ENCODE measurements around the gene SLC37A3.

The SLC37A3 gene

DNA sequence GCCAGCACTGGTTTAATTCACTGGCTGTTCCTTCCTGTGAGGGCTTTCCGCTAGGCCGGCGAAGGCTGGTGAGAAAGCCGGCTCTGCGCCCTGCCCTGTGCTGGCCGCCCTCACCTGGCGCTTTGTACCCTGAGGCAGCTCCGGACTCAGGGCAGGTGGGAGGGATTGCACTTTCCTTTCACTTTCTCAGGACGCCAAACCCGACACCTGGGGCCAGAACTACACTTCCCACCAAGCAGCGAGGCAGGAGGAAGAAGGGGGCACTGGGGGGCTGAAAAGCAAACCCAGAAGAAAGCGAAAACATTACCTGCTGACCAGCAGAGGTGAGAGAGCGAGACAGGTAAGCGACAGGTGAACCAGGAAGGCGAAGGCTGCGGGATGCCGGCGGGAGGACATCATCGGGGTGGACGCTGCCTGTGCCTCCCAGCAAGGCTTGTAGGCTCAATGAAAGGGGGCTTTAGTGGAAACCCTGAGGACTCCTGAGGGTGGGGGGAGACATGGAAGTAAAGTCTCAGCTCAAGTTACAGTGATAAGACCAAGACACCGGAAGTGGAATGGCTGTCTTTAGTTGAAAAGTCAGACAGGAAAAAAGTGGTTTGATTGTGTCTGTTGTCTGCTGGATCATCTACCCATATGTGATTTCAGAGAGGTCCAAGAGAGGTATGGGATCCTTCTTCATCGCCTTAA is 5.7 kb upstream of the SLC37A3 start, which contains the start of gene RAB19:
Gene RAB19 (plus strand): TSS at position 181 of the 687 bp plus-strand sequence. CDS start 3,589 bp downstream, outside the sequence.
- intact Hi-C loops (cut with DNase I), result no loop called here
- DNase-seq, result no peak

DNA sequence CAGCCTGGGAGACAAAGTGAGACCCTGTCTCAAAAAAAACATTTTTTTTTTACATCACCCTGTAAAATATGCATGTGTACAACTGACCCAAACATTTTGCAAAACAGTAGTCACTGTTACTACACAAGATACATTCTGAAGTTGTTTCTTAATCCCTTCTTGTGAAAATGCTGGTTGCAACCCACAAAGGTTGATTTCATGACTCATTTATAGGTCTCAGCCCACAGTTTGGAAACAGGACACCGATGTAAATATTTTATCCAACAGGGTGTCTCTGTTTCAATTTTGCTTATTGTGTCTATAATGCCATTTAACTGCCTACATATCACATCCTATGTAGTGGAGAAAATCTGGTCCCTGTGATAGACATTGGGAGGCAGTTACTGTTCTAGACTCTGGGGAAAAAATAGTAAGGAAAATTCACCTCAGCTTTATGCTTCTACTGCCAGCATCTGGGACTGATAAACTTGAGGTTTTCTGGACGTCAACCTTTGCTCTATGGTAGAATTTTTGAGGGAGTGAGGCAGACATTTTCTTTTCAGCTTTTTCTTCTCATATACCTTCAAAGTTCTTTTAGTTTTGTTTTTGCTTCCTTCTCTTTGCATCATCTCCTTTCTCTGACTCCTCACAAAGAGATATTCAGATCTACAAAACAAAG is 4.0 kb upstream of the SLC37A3 start:
- DNase-seq, result no peak
- intact Hi-C loops (cut with DNase I), result no loop called here

DNA sequence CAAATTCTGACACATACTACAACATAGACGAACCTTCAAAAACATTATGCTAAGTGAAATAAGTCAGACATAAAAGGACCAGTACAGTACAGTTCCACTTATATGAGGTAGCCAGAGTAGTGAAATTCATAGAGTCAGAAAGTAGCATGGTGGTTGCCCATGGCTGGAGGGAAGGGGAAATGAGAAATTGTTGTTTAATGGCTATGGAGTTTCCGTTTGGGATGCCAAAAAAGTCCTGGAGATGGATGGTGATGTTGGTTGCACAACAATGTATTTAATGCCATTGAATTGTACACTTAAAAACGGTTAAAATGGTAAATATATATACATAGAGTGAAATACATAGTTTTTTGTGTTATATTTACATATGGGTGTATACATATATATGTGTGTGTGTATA is 2.1 kb upstream of the SLC37A3 start:
- intact Hi-C loops (cut with DNase I), result no loop called here
- no peak for DNase-seq

DNA sequence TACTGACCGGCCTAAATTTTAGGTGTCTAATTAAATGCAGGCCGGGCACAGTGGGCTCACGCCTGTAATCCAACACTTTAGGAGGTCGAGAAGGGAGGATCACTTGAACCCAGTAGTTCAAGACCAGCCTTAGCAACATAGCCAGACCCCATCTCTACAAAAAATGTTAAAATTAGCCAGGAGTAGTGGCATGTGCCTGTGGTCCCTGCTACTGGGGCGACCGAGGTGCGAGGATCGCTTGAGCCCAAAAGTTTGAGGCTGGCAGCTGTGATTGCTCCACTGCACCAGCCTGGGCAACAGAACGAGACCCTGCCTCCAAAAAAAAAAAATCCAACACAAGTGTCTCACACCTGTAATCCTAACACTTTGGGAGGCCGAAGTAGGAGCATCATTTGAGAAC is 491 bp upstream of the SLC37A3 start:
- DNase-seq, result no peak
- intact Hi-C loops (cut with DNase I), result no loop called here

DNA sequence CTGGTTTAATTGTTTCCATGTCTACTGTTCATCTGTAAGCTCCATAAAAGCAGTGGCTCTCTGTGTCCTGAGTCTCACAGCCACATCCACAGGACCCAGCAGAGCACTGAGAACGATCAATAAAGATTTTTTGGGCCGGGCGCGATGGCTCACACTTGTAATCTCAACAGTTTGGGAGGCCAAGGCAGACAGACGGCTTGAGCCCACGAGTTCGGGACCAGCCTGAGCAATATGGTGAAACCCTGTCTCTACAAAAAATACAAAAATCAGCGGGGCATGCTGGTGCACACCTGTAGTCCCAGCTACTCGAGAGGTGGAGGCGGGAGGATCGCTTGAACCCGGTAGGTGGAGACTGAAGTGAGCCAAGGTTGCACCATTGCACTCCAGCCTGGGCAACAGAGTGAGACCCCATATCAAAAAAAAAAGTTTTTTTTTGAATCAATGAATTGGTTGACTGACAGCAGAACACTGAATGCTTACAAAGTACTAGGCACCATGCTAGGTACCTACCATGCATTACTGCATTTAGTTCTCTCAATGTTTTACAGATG is 4.5 kb downstream of the SLC37A3 start:
- DNase-seq, result no peak
- intact Hi-C loops (cut with DNase I), result no loop called here

DNA sequence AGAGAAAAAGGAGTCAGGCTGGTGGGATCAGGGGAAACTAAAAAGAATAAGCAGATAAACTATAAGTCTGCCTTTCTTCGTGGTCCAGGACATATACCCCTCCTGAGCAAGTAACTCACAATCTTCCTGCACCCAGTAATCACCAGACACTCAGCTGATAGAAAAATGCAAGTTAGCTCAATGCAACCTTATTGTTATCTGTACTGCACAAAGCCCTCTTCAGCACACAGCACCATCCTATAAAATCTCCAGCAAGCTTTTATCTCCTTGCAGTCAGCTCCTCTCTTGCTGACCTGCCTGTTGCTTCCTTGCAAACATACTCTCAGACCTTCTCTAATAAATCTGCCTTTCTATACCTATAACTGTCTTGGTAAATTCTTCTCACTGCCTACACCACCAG is 6.7 kb downstream of the SLC37A3 start:
- intact Hi-C loops (cut with DNase I), result no loop called here
- no peak for DNase-seq

DNA sequence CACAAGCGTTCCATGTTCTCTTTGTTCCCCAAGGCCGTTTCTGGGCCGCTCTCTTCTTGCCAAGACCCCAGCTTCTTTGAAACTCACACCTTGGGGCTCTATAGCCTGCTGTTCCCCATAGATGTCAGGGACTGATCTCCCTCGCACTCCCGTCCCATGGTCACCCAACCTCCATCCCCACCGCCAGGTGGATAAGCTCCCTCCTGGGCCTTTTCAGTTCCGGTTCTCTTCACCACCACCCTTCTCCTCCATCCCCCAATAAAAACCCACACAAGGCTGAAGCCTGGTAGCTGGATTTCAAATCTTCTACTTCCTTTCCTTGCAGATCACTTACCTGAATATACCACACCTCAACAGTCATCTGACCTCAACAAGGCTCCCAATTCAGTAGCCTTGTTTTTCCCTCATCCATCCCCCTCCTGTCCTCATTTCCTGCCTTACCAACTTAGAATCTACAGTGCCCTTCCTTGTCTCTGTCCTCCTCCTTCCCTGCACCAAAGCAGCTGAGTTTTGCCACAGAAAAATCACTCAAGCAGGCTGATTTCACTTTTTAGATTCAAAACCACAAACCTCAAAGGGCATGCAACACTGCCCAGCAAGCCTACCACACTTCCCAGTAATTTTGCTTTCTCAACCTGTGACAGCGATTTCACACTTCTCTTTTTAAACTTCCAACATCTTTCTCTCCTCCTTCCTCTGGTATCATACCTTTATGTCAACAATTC is 7.7 kb downstream of the SLC37A3 start:
- intact Hi-C loops (cut with DNase I), result no loop called here
- no peak for DNase-seq

DNA sequence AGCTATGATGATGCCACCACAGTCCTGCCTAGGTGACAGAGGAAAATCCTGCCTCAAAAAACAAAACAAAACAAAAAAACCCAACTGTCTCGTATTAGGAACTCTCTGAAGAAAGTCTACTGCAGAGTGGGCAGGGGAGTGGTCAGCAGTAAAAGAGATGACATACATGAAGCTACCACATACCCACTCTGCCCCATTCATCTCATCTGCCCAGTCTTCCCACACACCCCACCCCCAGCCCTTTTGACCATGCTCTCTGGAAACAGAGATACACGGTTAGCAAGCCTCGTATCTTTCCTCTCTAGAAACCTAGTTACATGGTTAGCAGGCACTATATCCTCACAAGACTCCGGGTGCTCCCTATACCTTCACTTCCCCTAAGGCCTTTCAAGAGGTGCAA is 8.3 kb downstream of the SLC37A3 start:
- intact Hi-C loops (cut with DNase I), result no loop called here

DNA sequence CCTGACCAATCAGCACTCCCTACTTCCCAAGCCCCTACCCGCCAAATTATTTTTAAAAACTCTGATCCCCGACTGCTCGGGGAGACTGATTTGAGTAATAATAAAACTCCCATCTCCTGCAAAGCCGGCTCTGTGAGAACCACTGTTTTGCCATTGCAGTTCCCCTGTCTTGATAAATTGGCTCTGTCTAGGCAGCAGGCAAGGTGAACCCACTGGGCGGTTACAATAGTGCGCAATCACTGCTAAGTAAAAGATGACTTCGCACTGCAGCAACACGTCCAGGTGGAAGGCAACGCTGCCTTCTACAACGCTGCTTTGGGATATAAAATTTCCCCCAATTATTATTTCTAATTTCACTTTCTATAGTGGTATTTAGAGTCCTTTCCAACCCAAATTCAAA is 8.9 kb downstream of the SLC37A3 start:
- intact Hi-C loops (cut with DNase I), result no loop called here
- DNase-seq, result no peak

More for the DNA sequence above, 8.3 kb downstream of the SLC37A3 start:
- no peak for DNase-seq

DNA sequence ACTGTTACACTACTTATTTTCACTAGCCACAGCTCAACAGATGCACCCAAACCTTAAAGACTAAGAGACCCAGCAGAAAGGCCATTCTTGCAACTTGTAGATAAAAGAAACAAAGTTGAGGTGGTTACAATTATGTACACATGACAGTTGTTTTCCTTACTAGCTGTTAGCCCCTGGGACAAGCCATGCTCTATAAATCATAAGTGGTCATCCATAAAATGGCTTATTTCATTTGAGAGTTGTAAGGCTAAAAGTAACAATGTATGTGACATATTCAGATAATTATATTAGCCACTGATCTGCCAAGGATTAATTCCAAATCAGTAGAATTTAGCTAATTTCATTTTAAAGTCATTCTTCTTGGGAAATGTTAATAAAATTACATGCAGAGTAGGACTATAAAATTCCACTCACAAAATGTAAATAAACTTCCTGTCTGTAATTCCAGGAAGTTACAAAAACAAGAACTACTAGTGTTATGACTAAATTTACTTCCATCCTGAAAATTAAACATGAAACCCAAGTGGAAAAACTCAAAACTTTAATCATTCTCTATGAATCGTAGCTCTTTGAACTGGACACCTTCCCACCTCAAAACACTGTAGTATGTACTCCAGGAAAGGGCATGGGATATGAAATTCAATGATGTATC is 13.3 kb downstream of the SLC37A3 start:
- no peak for DNase-seq
- intact Hi-C loops (cut with DNase I), result no loop called here

DNA sequence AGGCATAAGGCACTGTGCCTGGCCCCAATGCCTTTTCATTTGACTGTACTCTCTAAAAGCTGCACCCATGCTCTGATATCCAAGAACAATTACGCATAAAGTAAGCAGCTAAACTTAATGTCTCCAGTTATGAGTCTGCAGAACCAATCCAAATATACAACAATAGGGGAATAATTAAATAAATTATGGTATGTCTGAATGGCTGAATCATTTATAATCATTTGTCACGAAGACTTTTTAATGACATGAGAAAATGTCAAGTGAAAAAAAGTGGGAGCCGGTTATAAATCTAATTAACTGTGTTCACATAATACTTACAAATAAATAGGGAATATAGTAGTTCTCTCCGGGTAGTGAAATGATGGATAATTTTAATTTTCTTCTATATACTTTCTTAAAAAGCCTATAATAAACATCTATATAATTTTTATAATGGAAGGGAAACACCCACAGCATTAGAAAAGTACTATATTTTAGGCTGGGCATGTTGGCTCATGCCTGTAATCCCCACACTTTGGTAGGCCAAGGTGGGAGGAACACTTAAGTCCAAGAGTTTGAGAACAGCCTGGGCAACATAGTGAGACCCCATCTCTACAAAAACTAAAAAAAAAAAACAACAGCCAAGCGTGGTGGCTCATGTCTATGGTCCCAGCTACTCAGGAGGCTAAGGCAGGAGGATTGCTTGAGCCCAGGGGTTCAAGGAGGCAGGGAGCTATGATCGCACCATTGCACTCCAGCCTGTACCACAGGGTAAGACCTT is 14.2 kb downstream of the SLC37A3 start:
- intact Hi-C loops (cut with DNase I), result no loop called here

DNA sequence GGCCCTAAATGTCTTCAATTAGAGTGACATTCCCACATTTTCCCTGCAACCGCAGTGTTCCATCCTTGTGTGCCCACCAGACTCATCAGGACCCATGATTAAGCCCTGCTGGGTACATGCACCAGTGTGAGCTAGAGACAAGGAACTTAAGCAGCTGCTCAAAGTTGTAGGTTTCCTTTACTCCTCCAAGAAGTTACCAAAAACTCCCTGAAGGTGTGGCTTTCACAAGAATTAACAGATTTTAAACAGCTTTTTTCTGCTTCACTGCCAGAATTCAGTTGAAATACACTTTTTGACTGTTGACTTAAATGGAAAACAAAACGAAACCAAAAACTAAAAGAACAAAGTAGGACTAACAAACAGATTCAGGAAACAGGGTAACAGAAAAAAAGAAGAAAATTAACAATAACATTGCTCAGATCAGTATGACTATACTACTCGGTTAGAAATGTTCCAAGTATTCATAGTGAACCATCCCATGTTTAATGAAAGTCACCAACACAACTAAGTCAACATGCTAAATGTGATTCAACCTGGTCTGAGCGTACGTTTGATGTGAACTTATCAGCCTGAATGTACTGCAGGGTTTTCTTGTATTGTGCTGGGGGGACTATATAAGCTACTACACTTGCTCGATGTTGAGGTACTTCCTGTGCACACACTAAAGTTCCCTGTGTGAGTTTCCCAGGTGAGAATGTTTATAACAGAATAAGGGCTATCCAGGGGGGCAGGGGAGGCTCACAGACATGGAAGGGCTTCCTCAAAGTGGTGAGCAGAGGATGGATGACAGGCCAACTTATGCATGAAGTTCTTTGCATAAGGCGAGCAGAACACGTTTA is 22.2 kb downstream of the SLC37A3 start:
- no peak for DNase-seq
- intact Hi-C loops (cut with DNase I), result no loop called here

More for the DNA sequence above, 14.2 kb downstream of the SLC37A3 start:
- no peak for DNase-seq

DNA sequence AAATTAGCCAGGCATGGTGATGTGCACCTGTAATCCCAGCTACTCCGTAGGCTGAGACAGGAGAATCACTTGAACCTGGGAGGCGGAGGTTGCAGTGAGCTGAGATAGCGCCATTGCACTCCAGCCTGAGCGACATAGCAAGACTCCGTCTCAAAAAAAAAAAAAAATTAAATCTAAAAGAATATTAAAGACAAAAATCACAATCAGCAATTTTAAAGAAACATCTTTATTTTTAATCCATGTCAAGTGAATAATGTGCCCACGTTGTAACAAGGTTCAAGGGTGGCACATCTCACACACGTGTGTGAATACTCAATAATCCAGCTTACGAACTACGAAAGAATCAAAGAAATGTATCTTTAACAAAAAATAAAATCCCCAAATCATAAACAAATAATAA is 23.0 kb downstream of the SLC37A3 start:
- intact Hi-C loops (cut with DNase I), result no loop called here
- DNase-seq, result no peak

DNA sequence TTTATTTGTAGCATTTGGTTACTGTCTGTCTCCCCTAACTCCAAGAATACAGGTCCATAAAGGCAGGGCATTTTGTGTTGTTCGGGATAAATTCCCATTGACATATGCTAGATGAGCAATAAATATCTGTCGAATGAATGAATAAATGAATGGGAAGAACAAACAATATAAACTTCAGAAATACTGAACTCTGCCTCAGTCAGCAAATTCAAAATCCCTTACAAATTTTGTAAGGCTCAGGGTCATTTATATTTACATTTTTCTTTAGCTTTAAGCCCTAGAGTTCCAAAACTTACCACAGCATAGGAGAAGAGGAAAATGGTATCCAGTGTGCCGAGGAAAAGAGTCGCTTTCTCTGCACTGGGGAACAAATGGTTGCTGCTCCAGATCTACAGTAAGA is 29.0 kb downstream of the SLC37A3 start:
- no peak for DNase-seq
- intact Hi-C loops (cut with DNase I), result no loop called here

DNA sequence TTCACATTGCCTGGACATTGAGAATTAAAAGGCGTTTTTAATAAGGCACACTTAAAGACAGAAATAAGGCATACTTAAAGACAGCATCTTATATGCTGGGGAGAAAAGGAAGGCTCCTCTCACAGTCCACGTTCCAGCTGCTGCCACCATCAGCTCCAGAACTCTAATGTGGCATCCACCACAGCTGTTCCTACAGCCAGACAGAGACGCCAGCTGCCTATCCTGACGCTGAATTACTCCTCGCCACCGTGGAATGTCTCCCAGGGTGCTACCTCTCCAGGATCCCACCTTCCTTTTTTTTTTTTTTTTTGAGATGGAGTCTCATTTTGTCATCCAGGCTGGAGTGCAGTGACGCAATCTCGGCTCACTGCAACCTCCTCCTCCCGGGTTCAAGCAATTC is 30.8 kb downstream of the SLC37A3 start:
- intact Hi-C loops (cut with DNase I), result no loop called here
- DNase-seq, result no peak

DNA sequence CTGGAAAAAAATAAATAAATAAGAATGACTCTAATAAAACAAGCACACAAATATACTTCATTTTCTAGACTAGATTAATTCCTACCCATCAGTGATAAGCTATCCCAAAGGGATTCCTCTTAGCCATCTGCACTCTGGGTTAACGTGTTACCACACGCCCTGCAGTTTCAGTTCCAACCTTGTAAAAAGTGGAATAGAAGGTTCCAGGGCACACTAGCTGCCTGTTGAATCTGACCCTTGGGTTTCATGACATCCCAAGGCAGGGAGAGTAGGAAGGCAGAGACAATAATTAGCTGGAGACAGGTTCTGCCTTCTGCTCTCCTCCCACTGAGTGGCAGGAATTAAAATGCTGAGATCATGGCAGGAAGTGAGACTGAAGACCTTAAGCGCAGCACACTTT is 33.5 kb downstream of the SLC37A3 start:
- intact Hi-C loops (cut with DNase I), result no loop called here
- DNase-seq, result no peak

DNA sequence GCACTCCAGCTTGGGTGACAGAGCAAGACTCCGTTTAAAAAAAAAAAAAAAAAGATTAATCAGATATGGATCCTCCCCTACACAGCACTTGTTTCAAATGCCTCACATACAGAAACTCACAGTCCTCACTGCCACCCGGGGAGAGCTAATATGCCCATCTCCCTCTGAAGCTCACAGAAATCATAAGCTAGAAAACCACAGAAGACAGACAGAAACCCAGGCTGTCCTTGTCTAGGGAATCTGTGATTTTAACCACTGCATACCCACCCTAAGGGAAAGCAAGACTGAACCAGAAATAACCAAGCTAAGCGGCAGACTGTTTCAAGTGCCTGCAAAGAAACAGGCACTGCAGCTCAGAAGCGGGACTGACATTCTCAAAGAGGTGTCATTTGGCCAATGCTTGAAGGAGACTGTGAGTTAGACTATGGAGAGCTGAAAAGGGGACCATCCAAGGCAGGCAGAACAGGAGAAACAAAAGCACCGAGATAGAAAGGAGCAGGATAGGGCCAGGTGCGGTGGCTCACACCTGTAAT is 37.6 kb downstream of the SLC37A3 start:
- no peak for DNase-seq
- intact Hi-C loops (cut with DNase I), result no loop called here
